Upper lobe of left lung (tissue), 6 donors: ENCODE data around the gene TCEA3. TPM values are rescaled to one million over a fixed set of nuclear protein-coding genes. Genes with fewer than 3 reads are reported as not detected.
A peak's percentile ranks its signal among the peaks of the same experiment; 100 is the strongest.

ENCODE experiments used
- ATAC-seq, 2 donors: fragments of 200-7000 bp; cut with Tn5 transposase; one replicate each; pipeline ENCODE4 v1.9.1; 2022; ENCODE audit warnings: mild to moderate bottlenecking in 2 of 2, moderate library complexity in 2 of 2; ENCODE audit not compliant: low FRiP score in 2 of 2
- DNase-seq, 2 donors: peaks; one replicate each; pipeline ENCODE4 v3.0.0-alpha.2; 2019 to 2020
- H3K27ac ChIP-seq, 4 donors: fragments of 200-600 bp; sonication (generic); one replicate each; pipeline ENCODE4 v1.5.1; 2016 to 2019
- H3K27me3 ChIP-seq, 4 donors: fragments of 200-600 bp; sonication (generic); one replicate each; pipeline ENCODE4 v1.5.1; 2017 to 2019
- H3K36me3 ChIP-seq, 4 donors: fragments of 200-600 bp; sonication (generic); one replicate each; pipeline ENCODE4 v1.5.1; 2016 to 2019
- H3K4me1 ChIP-seq, 4 donors: fragments of 200-600 bp; sonication (generic); one replicate each; pipeline ENCODE4 v1.5.1; 2018 to 2019
- H3K4me3 ChIP-seq, 4 donors: fragments of 200-600 bp; sonication (generic); one replicate each; pipeline ENCODE4 v1.5.1; 2017 to 2019; ENCODE audit warnings: mild to moderate bottlenecking in 2 of 4, moderate library complexity in 1 of 4
- H3K9me3 ChIP-seq, 4 donors: fragments of 200-600 bp; sonication (generic); one replicate each; pipeline ENCODE4 v1.5.1; 2018 to 2019
- CTCF ChIP-seq, 6 experiments: fragments of 450-650 bp in 4 of 6; fragments of 200-600 bp in 2 of 6; sonication (generic) in 2 of 6; IDR thresholded peaks; one replicate each; pipeline ENCODE4 v1.5.1; 2016 to 2019; ENCODE audit warnings: antibody characterized with exemption in 6 of 6
- EP300 ChIP-seq, 4 donors: sonication (generic); formaldehyde crosslinking; IDR thresholded peaks; one replicate each; pipeline ENCODE4 v1.5.1; 2017; ENCODE audit warnings: antibody characterized with exemption in 4 of 4, control low read depth in 2 of 4
- POLR2A ChIP-seq, 4 donors: fragments of 450-650 bp; IDR thresholded peaks; one replicate each; pipeline ENCODE4 v1.5.1; 2016 to 2017; ENCODE audit warnings: antibody characterized with exemption in 4 of 4, mild to moderate bottlenecking in 2 of 4
- POLR2AphosphoS5 ChIP-seq, 2 donors: sonication (generic); formaldehyde crosslinking; IDR thresholded peaks; one replicate each; pipeline ENCODE4 v1.5.1; 2017; ENCODE audit warnings: antibody characterized with exemption in 2 of 2
- WGBS, 2 donors: methylation state at CpG; one replicate each; pipeline ENCODE4 v1.1.5; 2017 to 2018; 5-methylcytosine and 5-hydroxymethylcytosine counted together
- total RNA-seq, 6 donors: library from RNA; depleted of rRNA in 4 of 6; stranded (reverse); fragments of >200 nt in 4 of 6; gene quantifications; one replicate each; pipeline versions ENCODE4 v1.1.0 to v1.2.1, GENCODE V29; 2016 to 2021
- donor health status: DM: no; HTN: no; CAD: no; lungs with moderate emphysema.
- donor health status: DM: no; HTN: yes; CAD: no; lungs with severe emphysema.

The TCEA3 gene
- total RNA-seq, 6 donors from 2014 or later, result 32.5 to 141 (median 42.9) TPM

GRCh38 chr1:23389837-23390321, 34.7 kb downstream of the TCEA3 start:
- Histone ChIP-seq H3K36me3 (peaks cover 0 to 3% (median 0%) of the 10 kb centered on the region in 4 donors), H3K27ac (no peak overlapping the region), H3K27me3 (no peaks in the 10 kb centered on the region), H3K4me1 (peaks cover 4 to 15% (median 7%) of the 10 kb centered on the region in 4 donors), H3K9me3 (no peaks in the 10 kb centered on the region), H3K4me3 (no peak overlapping the region)
- DNase-seq (no peak), ATAC-seq (no peak)
- 71 to 72% methylated on average over 9 of the region's 9 CpGs for WGBS, 2 donors
- TF ChIP-seq POLR2A (IDR thresholded peaks at IDR 0.05), result no peak
- TF ChIP-seq POLR2AphosphoS5 (IDR thresholded peaks at IDR 0.05), result no peak
- no peak for TF ChIP-seq CTCF (IDR thresholded peaks at IDR 0.05)
- no peak for TF ChIP-seq EP300 (IDR thresholded peaks at IDR 0.05)

- no peak overlapping the region for H3K4me3 ChIP-seq
- no peaks in the 10 kb centered on the region for H3K27me3 ChIP-seq
- ATAC-seq, result no peak
- no peaks in the 10 kb centered on the region for H3K9me3 ChIP-seq
- peak in 1 of 2 donors; percentile 18 for DNase-seq
- TF ChIP-seq POLR2A (IDR thresholded peaks at IDR 0.05), result no peak
- no peak for TF ChIP-seq CTCF (IDR thresholded peaks at IDR 0.05)
- no peak for TF ChIP-seq POLR2AphosphoS5 (IDR thresholded peaks at IDR 0.05)
- no peak for TF ChIP-seq EP300 (IDR thresholded peaks at IDR 0.05)
- H3K27ac ChIP-seq, result no peak overlapping the region
- H3K4me1 ChIP-seq, result peaks cover 4 to 21% (median 17%) of the 10 kb centered on the region in 4 donors
- H3K36me3 ChIP-seq, result peaks cover 0 to 3% (median 0%) of the 10 kb centered on the region in 4 donors
- 93% methylated on average over 4 to 8 of the region's 8 CpGs for WGBS, 2 donors
Observed at GRCh38 chr1:23387494-23387893, 37.1 kb downstream of the TCEA3 start.

GRCh38 chr1:23385119-23385621, 39.4 kb downstream of the TCEA3 start:
- Histone ChIP-seq H3K36me3 (peaks cover 0 to 3% (median 0%) of the 10 kb centered on the region in 4 donors), H3K9me3 (no peaks in the 10 kb centered on the region), H3K27ac (peak overlapping the region in 1 of 4 donors; percentile 54), H3K4me1 (peaks cover 4 to 21% (median 17%) of the 10 kb centered on the region in 4 donors), H3K4me3 (no peak overlapping the region), H3K27me3 (no peaks in the 10 kb centered on the region)
- WGBS, 2 donors, result 71 to 81% methylated on average over 14 of the region's 14 CpGs
- TF ChIP-seq CTCF (IDR thresholded peaks at IDR 0.05) (no peak), POLR2AphosphoS5 (IDR thresholded peaks at IDR 0.05) (no peak), POLR2A (IDR thresholded peaks at IDR 0.05) (no peak), EP300 (IDR thresholded peaks at IDR 0.05) (no peak)
- ATAC-seq (no peak), DNase-seq (peak in 1 of 2 donors; percentile 29)

GRCh38 chr1:23384312-23385058, 40.1 kb downstream of the TCEA3 start:
- no peaks in the 10 kb centered on the region for H3K27me3 ChIP-seq
- no peak for DNase-seq
- TF ChIP-seq POLR2A (IDR thresholded peaks at IDR 0.05) (no peak), CTCF (IDR thresholded peaks at IDR 0.05) (no peak), EP300 (IDR thresholded peaks at IDR 0.05) (no peak), POLR2AphosphoS5 (IDR thresholded peaks at IDR 0.05) (no peak)
- H3K36me3 ChIP-seq, result peaks cover 0 to 3% (median 0%) of the 10 kb centered on the region in 4 donors
- ATAC-seq, result no peak
- H3K9me3 ChIP-seq, result no peaks in the 10 kb centered on the region
- H3K4me3 ChIP-seq, result no peak overlapping the region
- peaks cover 4 to 21% (median 17%) of the 10 kb centered on the region in 4 donors for H3K4me1 ChIP-seq
- WGBS, 2 donors, result 53 to 67% methylated on average over 11 of the region's 11 CpGs
- peak overlapping the region in 2 of 4 donors; percentile 43 to 54 for H3K27ac ChIP-seq
